Stimulated activated naive CD8-positive, alpha-beta T cell treated with anti-CD3 and anti-CD28 coated beads, Interleukin-15, Interleukin-2, amounts not matched to agents 100 U/mL and 50 U/mL, for 24 hours (primary cell): ENCODE results near the gene TBX5.
"Not testable (repeated sequence)": the region's sequence is repeated elsewhere in the genome, so short reads cannot be mapped to it uniquely, and the experiment has no call there.

ENCODE experiments used
- ATAC-seq: fragments of 150-1000 bp; cut with Tn5 transposase; one replicate; pipeline ENCODE4 v1.10.0; 2021
- DNase-seq: peaks from one replicate; pipeline ENCODE4 v3.0.0; 2021

The TBX5 gene

GRCh38 chr12:114371733-114372132, 34.2 kb downstream of the TBX5 start:
- ATAC-seq (no peak), DNase-seq (no peak)

- no peak for DNase-seq
- ATAC-seq = no peak
Observed at GRCh38 chr12:114371250-114371649, 34.7 kb downstream of the TBX5 start.

DNA sequence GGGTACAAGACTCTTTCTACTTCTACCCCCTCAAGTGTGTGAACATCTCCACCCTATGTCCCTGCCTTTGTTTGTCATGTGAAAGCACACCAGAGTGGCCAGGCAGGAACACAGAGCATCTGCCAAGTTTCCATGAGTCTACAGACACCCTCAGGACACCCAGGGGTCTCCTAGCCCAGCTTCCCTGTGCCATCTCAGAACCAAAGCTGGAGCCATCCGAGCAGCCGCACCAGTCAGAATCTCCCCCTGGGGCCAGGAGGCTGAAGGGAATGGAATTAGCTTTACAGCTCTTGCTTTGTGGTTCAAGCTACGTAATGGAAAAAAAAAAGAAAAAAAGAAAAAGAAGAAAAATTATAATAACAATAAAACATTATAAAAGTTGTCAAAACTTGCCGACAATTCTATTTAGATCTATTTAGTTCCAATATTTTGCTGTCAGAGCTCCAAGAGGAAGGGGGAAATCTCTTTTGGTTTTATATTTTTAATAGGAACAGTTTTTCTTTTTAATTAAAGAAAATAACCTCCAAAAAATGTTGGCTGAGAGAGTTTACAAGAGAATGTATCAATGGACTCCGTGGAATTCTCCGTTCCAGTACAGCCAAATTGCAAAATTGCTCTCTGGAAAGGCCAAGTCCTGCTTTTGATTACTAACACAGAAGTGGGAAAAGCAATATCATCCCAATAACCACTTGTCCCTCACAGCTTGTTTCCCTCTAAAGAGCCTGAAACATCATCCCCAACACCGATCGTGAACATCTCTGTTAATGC, 37.1 kb downstream of the TBX5 start:
- DNase-seq = no peak
- no peak for ATAC-seq

GRCh38 chr12:114361992-114362391, 44.0 kb downstream of the TBX5 start:
- DNase-seq (no peak), ATAC-seq (no peak)

DNA sequence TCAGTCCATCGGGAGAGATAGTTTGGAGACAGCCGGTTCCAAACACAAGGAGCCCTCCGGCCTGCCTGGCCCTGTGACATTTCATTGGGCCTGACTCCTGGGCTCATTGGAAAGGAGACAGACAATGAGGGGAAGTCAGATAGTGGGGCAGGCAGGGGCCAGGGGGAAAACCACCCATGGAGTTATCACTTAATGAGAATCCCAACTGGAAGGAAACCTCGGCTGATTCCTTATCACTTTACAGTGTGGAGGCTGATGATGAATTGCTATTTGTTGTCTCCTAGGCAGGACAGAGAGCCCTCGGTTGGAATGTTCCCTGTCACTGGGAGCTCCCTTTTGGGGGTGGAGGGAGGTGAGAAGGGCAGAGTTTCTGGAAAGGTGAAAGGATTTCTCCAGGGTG, 44.4 kb downstream of the TBX5 start:
- no peak for ATAC-seq

DNA sequence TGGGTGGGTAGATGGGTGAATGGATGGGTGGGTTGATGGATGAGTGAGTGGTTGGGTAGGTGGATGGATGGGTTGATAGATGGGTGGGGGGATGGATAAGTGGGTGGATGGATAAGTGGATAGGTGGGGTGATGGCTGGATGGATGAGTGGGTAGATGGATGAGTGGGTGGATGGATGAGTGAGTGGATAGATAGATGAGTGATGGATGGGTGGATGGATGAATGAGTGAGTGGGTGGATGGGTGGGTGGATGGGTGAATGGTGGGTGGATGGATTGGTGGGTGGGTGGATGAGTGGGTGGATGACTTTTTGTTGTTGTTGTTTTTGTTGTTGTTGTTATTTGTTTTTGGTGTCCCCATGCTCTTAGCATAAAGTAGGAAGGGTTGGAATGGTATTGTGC, 45.5 kb downstream of the TBX5 start:
- ATAC-seq (no peak), DNase-seq (no peak)

More for the DNA sequence above, 44.4 kb downstream of the TBX5 start:
- DNase-seq = no peak

DNA sequence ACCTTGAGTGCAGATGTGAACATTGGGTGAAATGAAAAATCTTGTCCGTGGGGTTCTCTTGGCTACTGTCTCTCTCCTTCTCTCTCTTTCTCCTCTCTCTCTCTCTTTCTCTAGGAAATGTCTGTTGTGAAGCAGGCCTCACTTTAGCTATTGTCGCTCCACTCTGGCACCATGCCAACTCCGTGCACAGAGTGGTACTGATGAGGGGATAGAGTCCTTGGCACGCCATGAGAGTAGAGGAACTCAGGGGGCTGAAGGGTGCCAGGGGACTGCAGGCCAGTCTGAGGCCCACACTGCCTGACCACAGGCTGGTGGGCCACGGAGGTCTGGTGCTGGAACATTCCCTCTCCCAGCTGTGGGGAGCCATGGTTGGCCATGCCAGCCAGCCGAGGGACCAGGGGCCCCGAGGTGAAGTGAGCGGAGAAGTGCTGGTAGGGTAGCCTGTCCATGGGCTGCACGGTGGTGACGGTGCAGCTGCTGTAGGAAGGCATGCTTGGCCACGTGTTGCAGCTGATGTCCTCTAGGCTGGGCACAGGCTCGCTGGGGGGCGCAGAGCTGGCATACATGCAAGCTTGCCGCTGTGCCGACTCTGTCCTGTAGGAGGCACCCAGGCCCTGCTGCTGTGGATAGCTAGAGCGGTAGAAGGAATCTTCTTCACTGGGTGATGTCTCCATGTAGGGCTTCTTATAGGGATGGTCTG, 50.4 kb downstream of the TBX5 start:
- DNase-seq (no peak), ATAC-seq (no peak)

- not testable (repeated sequence) for DNase-seq, ATAC-seq
Observed at GRCh38 chr12:114349239-114349638, 56.7 kb downstream of the TBX5 start.

DNA sequence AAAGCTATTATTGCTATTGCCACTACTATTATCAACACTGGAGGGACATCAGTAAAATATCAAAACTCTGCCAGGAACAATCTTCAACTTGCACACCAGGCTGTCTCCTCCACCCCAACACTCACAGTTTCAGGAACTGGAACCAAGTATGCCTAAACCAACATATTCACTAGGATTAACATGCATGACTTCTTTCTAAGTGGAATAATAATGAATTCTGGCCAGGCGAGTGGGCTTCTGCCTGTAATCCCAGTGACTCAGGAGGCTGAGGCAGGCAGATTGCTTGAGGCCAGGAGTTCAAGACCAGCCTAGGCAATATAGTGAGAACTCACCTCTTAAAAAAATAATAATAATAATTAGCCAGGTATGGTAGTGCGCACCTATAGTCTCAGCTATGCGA, 58.1 kb downstream of the TBX5 start:
- ATAC-seq = no peak
- no peak for DNase-seq

DNA sequence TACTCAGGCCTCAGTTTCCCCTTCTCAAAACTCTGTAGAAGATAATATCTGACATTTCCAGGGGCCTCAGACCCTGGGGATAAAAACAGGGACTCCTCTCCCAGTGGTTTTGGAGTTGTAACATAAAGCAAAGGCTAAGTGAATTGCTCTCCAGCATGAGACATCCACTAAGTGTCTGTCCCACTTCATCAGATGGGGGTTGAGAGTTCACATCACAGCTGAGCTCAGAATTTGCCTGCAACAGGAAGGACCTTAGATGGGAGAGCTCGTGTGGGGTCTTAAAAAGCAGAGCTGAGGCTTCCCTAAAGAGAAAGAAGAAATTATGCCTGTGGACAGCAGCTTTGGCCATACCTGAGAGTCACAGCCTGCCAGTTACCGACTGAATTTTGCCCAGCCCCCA, 61.1 kb downstream of the TBX5 start:
- DNase-seq = no peak

GRCh38 chr12:114344303-114344663, 61.7 kb downstream of the TBX5 start:
- no peak for ATAC-seq
- DNase-seq = no peak

More for the DNA sequence above, 61.1 kb downstream of the TBX5 start:
- no peak for ATAC-seq

DNA sequence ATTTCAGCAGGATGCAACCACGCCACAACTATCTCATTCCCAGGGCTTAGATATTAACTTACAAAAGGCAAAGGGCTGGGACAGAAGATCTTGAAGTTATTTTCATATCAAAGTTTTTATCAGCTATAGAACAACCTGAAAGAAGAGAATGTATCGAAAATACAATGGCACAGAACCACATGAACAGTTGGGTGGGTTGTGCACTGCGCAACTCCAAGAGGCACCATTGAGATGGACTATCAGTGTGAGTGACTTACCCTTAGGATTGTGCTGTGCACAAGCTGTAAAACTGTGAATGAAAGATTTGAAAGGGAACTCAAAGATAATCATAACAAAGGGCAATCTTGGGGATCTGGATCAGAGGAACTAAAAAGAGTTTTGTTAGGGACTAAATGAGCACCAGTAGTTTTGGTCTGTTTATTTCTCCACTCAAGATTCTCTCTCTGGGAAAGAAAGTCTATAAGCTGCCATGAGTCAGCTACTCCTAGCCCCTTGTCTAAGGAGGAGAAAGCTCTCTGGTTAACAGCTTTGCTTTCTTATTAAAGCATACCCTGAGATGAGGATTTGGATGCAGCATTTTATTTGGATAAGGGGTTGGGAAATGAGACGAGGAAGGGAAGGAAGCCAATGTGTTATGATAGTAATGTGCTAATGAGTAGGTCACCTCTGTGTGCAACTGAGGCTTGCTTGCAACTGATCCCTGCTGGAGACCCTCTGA, 62.2 kb downstream of the TBX5 start:
- DNase-seq = no peak
- no peak for ATAC-seq

DNA sequence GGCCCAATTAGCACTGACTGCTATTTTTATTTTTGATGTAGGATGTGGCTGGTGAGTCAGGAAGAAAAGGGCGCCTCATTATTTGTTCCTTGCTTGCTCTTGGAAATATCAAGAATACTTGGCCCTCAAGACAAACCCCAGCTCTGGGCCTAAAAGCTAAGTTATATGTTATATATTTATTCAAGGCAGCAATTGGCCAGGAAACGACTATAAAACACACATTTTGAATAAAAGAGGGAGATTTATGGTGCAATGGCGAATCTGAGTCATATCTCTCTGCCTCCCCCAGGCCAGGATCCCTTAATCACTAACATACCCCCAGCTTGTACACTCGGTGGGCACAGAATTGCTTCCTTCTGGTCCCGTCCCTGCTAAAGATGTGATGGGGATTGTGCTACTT, 63.3 kb downstream of the TBX5 start:
- ATAC-seq = no peak
- DNase-seq = no peak

DNA sequence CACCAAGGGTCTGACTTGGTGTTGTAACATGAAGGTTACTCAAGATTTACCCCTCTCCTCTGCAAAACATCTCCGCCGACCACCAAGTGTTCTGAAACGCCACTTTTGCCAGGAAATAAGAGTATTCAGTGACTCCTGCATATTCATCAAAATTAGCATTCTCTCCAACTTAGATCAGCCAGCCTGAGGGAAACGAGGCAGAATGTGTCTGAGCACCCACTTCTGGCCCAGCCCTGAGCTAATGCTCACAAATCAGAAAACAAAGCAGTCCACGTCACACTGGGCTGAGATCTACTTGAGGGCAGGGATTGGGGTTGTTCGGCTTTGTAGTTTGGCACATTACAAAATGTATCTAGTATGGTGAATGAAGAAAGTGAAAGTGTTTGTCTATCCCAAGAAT, 64.3 kb downstream of the TBX5 start:
- ATAC-seq = no peak
- DNase-seq = no peak

- no peak for ATAC-seq
- DNase-seq = no peak
Observed at GRCh38 chr12:114340231-114340630, 65.7 kb downstream of the TBX5 start.

- no peak for ATAC-seq
Observed at GRCh38 chr12:114339626-114340025, 66.3 kb downstream of the TBX5 start.

DNA sequence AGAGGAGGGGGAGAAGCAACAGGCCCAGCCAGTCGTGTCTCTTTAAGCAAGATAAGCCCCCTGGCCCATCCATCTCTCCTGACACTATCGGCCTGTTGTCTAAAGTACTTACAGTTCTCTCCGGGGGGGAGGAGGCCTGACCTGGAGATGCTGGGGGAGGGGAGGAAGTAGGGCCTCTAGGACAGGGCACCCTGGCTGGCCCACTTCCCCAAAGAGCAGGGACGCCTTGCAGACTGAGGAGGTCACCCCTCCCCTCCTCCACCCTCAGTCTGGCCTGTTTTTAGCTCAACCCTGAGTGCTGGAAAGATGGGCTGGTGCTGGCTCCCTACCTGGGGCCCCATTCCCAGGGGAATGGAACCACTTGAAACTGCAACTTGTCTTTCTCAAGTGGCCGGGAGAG, 70.3 kb downstream of the TBX5 start:
- DNase-seq = no peak
- no peak for ATAC-seq

More at GRCh38 chr12:114339626-114340025, 66.3 kb downstream of the TBX5 start:
- DNase-seq = no peak

DNA sequence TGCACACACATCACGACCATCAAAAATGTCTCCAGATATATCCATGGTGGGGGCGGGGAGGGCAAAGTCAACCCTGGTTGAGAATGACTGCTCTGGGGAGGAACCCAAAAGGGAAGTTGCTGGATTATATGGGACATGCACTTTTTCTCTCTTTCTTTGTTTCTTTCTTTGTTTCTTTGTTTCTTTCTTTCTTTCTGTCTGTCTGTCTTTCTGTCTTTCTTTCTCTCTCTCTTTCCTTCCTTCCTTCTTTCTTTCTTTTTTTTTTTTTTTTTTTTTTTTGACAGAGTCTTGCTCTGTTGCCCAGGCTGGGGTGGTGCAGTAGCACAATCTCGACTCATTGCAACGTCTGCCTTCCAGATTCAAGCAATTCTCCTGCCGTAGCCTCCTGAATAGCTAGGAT, 71.5 kb downstream of the TBX5 start:
- no peak for DNase-seq
- no peak for ATAC-seq

- no peak for ATAC-seq
- no peak for DNase-seq
Observed at GRCh38 chr12:114328292-114328691, 77.7 kb downstream of the TBX5 start.

DNA sequence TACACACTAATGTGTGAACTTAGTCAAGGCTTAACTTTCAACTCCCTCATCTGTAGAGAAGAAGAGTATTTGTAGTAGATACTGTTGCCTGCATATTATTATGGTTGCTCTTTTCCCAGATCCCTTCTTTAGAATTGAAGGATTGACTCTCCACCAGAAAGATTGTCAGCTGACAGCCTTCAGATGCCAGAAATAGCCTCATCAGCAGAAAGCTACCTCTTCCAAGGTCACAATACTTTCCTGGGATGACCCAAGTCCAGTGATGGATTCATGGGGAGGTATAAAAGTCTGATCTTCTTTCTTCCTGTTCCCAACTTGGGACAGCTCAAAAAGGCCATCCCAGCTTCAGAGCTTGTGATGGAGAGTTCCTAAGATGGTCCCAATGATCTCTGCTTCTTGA, 78.2 kb downstream of the TBX5 start:
- ATAC-seq (no peak), DNase-seq (no peak)

DNA sequence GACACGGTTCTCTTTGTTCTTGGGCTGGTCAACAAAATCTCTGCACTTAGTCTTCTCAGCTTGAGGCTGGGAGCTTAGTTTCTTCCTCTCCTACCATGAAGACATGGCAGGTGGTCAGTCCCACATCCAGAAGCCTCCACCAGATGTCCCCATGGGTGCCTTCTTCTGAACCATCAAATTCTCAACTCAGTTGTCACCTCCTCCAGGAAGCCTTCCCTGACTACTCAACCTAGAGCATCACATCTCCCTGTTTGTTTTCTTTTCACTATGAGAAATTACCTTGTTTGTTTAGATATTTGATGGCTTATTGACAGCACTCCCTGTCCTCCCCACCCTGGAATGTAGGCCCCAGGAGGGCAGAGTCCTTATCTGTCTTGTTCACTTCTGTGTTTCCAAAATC, 84.4 kb downstream of the TBX5 start:
- DNase-seq (no peak), ATAC-seq (no peak)

DNA sequence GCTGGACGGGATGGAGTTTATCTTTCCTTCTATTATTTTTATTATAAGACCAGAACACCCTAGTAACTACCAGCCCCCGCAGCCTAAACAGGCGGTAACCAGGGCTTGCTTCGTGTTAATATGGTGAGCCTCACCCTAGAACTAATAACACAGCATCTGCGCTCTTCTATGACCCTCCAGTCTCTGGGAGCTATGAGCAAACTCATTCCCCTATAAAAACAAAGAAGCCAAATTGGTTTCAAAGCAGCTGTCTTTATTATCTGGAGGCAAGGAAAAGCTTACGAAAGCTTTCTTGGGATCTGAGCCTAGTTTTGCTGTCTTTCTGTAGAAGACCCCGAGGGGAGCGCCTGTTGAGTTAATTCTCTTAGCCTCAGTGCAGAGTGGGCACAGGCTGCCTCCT, 85.0 kb downstream of the TBX5 start:
- ATAC-seq (no peak), DNase-seq (no peak)

DNA sequence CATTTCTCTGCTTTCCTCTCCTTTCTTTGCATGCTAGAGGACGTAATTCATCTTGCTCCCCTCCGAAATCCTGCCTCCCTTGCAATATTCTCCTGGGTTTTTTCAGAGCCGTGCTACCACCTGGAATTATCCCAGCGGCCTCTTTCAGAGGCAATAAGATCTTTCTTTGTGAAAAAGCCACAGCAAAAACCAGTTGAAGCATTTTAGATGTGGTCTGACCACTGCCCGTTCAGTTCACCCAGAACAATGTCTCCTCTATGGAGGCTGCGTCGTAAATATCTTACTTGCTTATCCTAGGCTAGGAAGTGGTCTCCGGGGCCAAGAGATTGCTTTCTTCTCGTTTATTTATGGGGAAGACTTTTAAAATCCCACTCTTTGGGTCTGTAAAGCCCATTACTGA, 85.8 kb downstream of the TBX5 start:
- DNase-seq (no peak), ATAC-seq (no peak)
